Liver (tissue), 9 donors: ENCODE results near the gene KIF26B. TPM values are rescaled to one million over a fixed set of nuclear protein-coding genes. Genes with fewer than 3 reads are reported as not detected.

Experiments
- DNase-seq: peaks from one replicate; pipeline ENCODE4 v3.0.0-alpha.2; 2017; ENCODE audit warnings: low spot score
- H3K27ac ChIP-seq, 2 donors: one replicate each; pipeline ENCODE4 v1.7.0; 2013; ENCODE audit warnings: inconsistent platforms in 2 of 2, low read length in 2 of 2, control low read depth in 1 of 2, low read depth in 1 of 2, mild to moderate bottlenecking in 1 of 2
- H3K27me3 ChIP-seq, 4 donors: one replicate each; pipeline versions ENCODE4 v1.6.1 to v1.7.0; 2013; ENCODE audit warnings: low read length in 3 of 4, inconsistent platforms in 1 of 4, mild to moderate bottlenecking in 1 of 4, moderate library complexity in 1 of 4; ENCODE audit not compliant: control insufficient read depth in 4 of 4, insufficient read depth in 4 of 4
- H3K36me3 ChIP-seq, 4 donors: one replicate each; pipeline versions ENCODE4 v1.6.1 to v1.7.0; 2013; ENCODE audit warnings: low read length in 3 of 4, mild to moderate bottlenecking in 3 of 4, low read depth in 1 of 4, moderate library complexity in 1 of 4; ENCODE audit not compliant: control insufficient read depth in 4 of 4, insufficient read depth in 3 of 4
- H3K4me1 ChIP-seq, 4 donors: one replicate each; pipeline versions ENCODE4 v1.6.1 to v1.7.0; 2013; ENCODE audit warnings: low read length in 3 of 4, mild to moderate bottlenecking in 3 of 4, moderate library complexity in 1 of 4; ENCODE audit not compliant: control insufficient read depth in 4 of 4, insufficient read depth in 4 of 4
- H3K4me3 ChIP-seq, 3 donors: one replicate each; pipeline versions ENCODE4 v1.6.1 to v1.7.0; 2013; ENCODE audit warnings: low read length in 3 of 3, control low read depth in 1 of 3, low read depth in 1 of 3, mild to moderate bottlenecking in 1 of 3
- H3K9ac ChIP-seq, 2 donors: one replicate each; pipeline ENCODE4 v1.7.0; 2013; ENCODE audit warnings: low read length in 2 of 2, mild to moderate bottlenecking in 2 of 2, moderate library complexity in 2 of 2, control low read depth in 1 of 2, low read depth in 1 of 2
- H3K9me3 ChIP-seq, 4 donors: one replicate each; pipeline versions ENCODE4 v1.6.1 to v1.7.0; 2013; ENCODE audit warnings: low read length in 3 of 4; ENCODE audit not compliant: control insufficient read depth in 4 of 4
- ATF3 ChIP-seq: IDR thresholded peaks from 2 replicates; pipeline ENCODE4 v1.6.1; 2016; ENCODE audit warnings: antibody characterized with exemption
- CTCF ChIP-seq: fragments of 150-350 bp; IDR thresholded peaks from 2 replicates; pipeline ENCODE4 v1.5.1; 2017; ENCODE audit warnings: improper control_type of control experiment, low read depth, low read length; ENCODE audit not compliant: missing input control
- EGR1 ChIP-seq, 2 donors: IDR thresholded peaks; 2 replicates each; pipeline ENCODE4 v1.6.1; 2016 to 2018; ENCODE audit warnings: antibody characterized with exemption in 2 of 2, low read depth in 2 of 2
- FOXA1 ChIP-seq: IDR thresholded peaks from 2 replicates; pipeline ENCODE4 v1.6.1; 2016; ENCODE audit warnings: antibody characterized with exemption
- HNF4A ChIP-seq, 2 donors: conservative IDR thresholded peaks; 2 replicates each; pipeline ENCODE4 v1.6.1; 2016; ENCODE audit warnings: antibody characterized with exemption in 2 of 2, mild to moderate bottlenecking in 2 of 2
- HNF4G ChIP-seq: IDR thresholded peaks from 2 replicates; pipeline ENCODE4 v1.6.1; 2016; ENCODE audit warnings: antibody characterized with exemption
- MAX ChIP-seq: IDR thresholded peaks from 2 replicates; pipeline ENCODE4 v1.6.1; 2016; ENCODE audit warnings: antibody characterized with exemption
- RAD21 ChIP-seq, 2 donors: IDR thresholded peaks; 2 replicates each; pipeline ENCODE4 v1.6.1; 2016; ENCODE audit warnings: antibody characterized with exemption in 2 of 2, mild to moderate bottlenecking in 2 of 2
- REST ChIP-seq: IDR thresholded peaks from 2 replicates; pipeline ENCODE4 v1.6.1; 2016; ENCODE audit warnings: antibody characterized with exemption, mild to moderate bottlenecking
- TAF1 ChIP-seq: conservative IDR thresholded peaks from 2 replicates; pipeline ENCODE4 v1.6.1; 2016; ENCODE audit warnings: antibody characterized with exemption, mild to moderate bottlenecking
- ZBTB33 ChIP-seq: IDR thresholded peaks from 2 replicates; pipeline ENCODE4 v1.6.1; 2016; ENCODE audit warnings: antibody characterized with exemption
- WGBS: extraction: QIAGEN DNeasy Blood & Tissue Kit; methylation state at CpG from one replicate; pipeline ENCODE4 v1.1.7; 2013; 5-methylcytosine and 5-hydroxymethylcytosine counted together
- polyA plus RNA-seq, 2 donors: library from polyadenylated mRNA; stranded (reverse) in 1 of 2; unstranded in 1 of 2; fragments of 200-250 nt in 1 of 2; fragments of >200 nt in 1 of 2; fragmentation: Nextera tagmentation in 1 of 2; extraction: Ambion mirVana in 1 of 2; gene quantifications; one replicate each; pipeline versions ENCODE4 v1.2.1 to v1.2.3, GENCODE V29; 2013 to 2015
- total RNA-seq, 2 donors: library from RNA; depleted of rRNA; stranded (reverse); fragments of >200 nt; gene quantifications; one replicate each; pipeline ENCODE4 v1.2.3, GENCODE V29; 2014
- donor health status: healthy.
- donor health status: healthy.
- donor health status: healthy.
- donor health status: healthy.
- donor health status: healthy.

KIF26B gene
- total and polyA plus RNA-seq, 4 donors, result 0.10 to 1.7 (median 0.34) TPM

- DNase-seq, result no peak
- TF ChIP-seq EGR1 (IDR thresholded peaks at IDR 0.05; ENCODE audit: low read depth in 2 of 2), result no peak
- TF ChIP-seq RAD21 (IDR thresholded peaks at IDR 0.05), result no peak
- TF ChIP-seq HNF4G, result no peak
- TF ChIP-seq HNF4A (conservative IDR thresholded peaks at IDR 0.05), result no peak
- no peak for TF ChIP-seq REST
- no peak for TF ChIP-seq ZBTB33
- 92% methylated on average over 5 of the region's 5 CpGs for WGBS
- H3K27me3 ChIP-seq, result no peaks in the 10 kb centered on the region
- H3K9ac ChIP-seq, result no peak overlapping the region
- H3K36me3 ChIP-seq, result no peaks in the 10 kb centered on the region
- H3K4me1 ChIP-seq, result no peaks in the 10 kb centered on the region
- H3K9me3 ChIP-seq, result no peaks in the 10 kb centered on the region
- H3K27ac ChIP-seq, result no peak overlapping the region
- H3K4me3 ChIP-seq, result no peak overlapping the region
Measured at GRCh38 chr1:245444945-245445344, 290.2 kb downstream of the KIF26B start.

GRCh38 chr1:245448531-245448930 lies 293.7 kb downstream of the KIF26B start:
- Histone ChIP-seq H3K9ac (no peak overlapping the region), H3K36me3 (no peaks in the 10 kb centered on the region), H3K4me3 (no peak overlapping the region), H3K4me1 (no peaks in the 10 kb centered on the region), H3K27me3 (no peaks in the 10 kb centered on the region), H3K9me3 (no peaks in the 10 kb centered on the region), H3K27ac (no peak overlapping the region)
- no peak for DNase-seq
- 82% methylated on average over 1 of the region's 1 CpG for WGBS
- no peak for TF ChIP-seq ATF3
- no peak for TF ChIP-seq HNF4A (conservative IDR thresholded peaks at IDR 0.05)
- no peak for TF ChIP-seq TAF1
- TF ChIP-seq HNF4G, result no peak
- no peak for TF ChIP-seq FOXA1
- no peak for TF ChIP-seq RAD21 (IDR thresholded peaks at IDR 0.05)
- TF ChIP-seq CTCF, result no peak
- no peak for TF ChIP-seq MAX
